Ascending aorta (tissue), 2 donors: Measurements from ENCODE around the gene MAEA. TPM values are rescaled to one million over a fixed set of nuclear protein-coding genes. Genes with fewer than 3 reads are reported as not detected.
A peak's percentile ranks its signal among the peaks of the same experiment; 100 is the strongest.

ENCODE experiments used
- DNase-seq, 2 donors: peaks; one replicate each; pipeline ENCODE4 v3.0.0-alpha.2; 2019; ENCODE audit warnings: low spot score in 2 of 2
- H3K27ac ChIP-seq, 2 donors: fragments of 200-600 bp; sonication (generic); one replicate each; pipeline ENCODE4 v1.5.1; 2016 to 2017; ENCODE audit warnings: mild to moderate bottlenecking in 1 of 2
- H3K27me3 ChIP-seq: fragments of 200-600 bp; sonication (generic); one replicate; pipeline ENCODE4 v1.5.1; 2017
- H3K36me3 ChIP-seq, 2 donors: fragments of 200-600 bp; sonication (generic); one replicate each; pipeline ENCODE4 v1.5.1; 2016
- H3K4me1 ChIP-seq, 2 donors: fragments of 200-600 bp; sonication (generic); one replicate each; pipeline ENCODE4 v1.5.1; 2016 to 2017; ENCODE audit warnings: mild to moderate bottlenecking in 1 of 2
- H3K4me3 ChIP-seq, 2 donors: fragments of 200-600 bp; sonication (generic); one replicate each; pipeline ENCODE4 v1.5.1; 2016 to 2017; ENCODE audit warnings: mild to moderate bottlenecking in 1 of 2
- H3K9me3 ChIP-seq, 2 donors: fragments of 200-600 bp; sonication (generic); one replicate each; pipeline ENCODE4 v1.5.1; 2016
- CTCF ChIP-seq, 3 experiments: fragments of 200-600 bp in 2 of 3; fragments of 450-650 bp in 1 of 3; sonication (generic) in 2 of 3; IDR thresholded peaks; one replicate each; pipeline ENCODE4 v1.5.1; 2016 to 2019; ENCODE audit warnings: antibody characterized with exemption in 3 of 3, mild to moderate bottlenecking in 1 of 3, moderate library complexity in 1 of 3
- intact Hi-C: fragments of 100-400 bp; cut with DNase I; formaldehyde crosslinking; loops from one replicate; pipeline ENCODE4 v1.15.1; 2023
- total RNA-seq: library from RNA; depleted of rRNA; stranded (reverse); fragments of >200 nt; gene quantifications from one replicate; pipeline ENCODE4 v1.1.0, GENCODE V29; 2016

MAEA gene
- total RNA-seq, 1 donor from 2014 or later, result 56.3 TPM

GRCh38 chr4:1295405-1296055 is 5.8 kb downstream of the MAEA start:
- intact Hi-C loops, result no loop called here
- peak overlapping the region in 1 of 2 donors; percentile 21 for H3K4me3 ChIP-seq
- peaks cover 13 to 34% of the 10 kb centered on the region in 2 donors for H3K4me1 ChIP-seq
- no peaks in the 10 kb centered on the region for H3K9me3 ChIP-seq
- no peak for DNase-seq
- H3K27me3 ChIP-seq, result no peaks in the 10 kb centered on the region
- H3K27ac ChIP-seq, result peak overlapping the region in 1 of 2 donors; percentile 18
- H3K36me3 ChIP-seq, result peaks cover 22 to 31% of the 10 kb centered on the region in 2 donors
- no peak for TF ChIP-seq CTCF (IDR thresholded peaks at IDR 0.05)

- DNase-seq, result no peak
- no peak for TF ChIP-seq CTCF (IDR thresholded peaks at IDR 0.05)
- Histone ChIP-seq H3K9me3 (no peaks in the 10 kb centered on the region), H3K4me1 (peaks cover 4 to 24% of the 10 kb centered on the region in 2 donors), H3K4me3 (no peak overlapping the region), H3K27ac (no peak overlapping the region), H3K36me3 (peaks cover 22 to 41% of the 10 kb centered on the region in 2 donors), H3K27me3 (no peaks in the 10 kb centered on the region)
- intact Hi-C loops, result no loop called here
Measured at GRCh38 chr4:1296324-1297022, 6.8 kb downstream of the MAEA start.

GRCh38 chr4:1297023-1297395 is 7.3 kb downstream of the MAEA start:
- intact Hi-C loops, result no loop called here

GRCh38 chr4:1297456-1298325 is 8.0 kb downstream of the MAEA start:
- Histone ChIP-seq H3K27me3 (no peaks in the 10 kb centered on the region), H3K27ac (no peak overlapping the region), H3K9me3 (no peaks in the 10 kb centered on the region), H3K4me3 (no peak overlapping the region), H3K4me1 (peaks cover 4 to 15% of the 10 kb centered on the region in 2 donors), H3K36me3 (peaks cover 22 to 41% of the 10 kb centered on the region in 2 donors)
- intact Hi-C loops, result no loop called here
- DNase-seq, result no peak
- TF ChIP-seq CTCF (IDR thresholded peaks at IDR 0.05), result no peak

More at GRCh38 chr4:1297023-1297395, 7.3 kb downstream of the MAEA start:
- Histone ChIP-seq H3K27me3 (no peaks in the 10 kb centered on the region), H3K4me1 (peaks cover 4 to 20% of the 10 kb centered on the region in 2 donors), H3K4me3 (no peak overlapping the region), H3K36me3 (peaks cover 22 to 41% of the 10 kb centered on the region in 2 donors), H3K27ac (no peak overlapping the region), H3K9me3 (no peaks in the 10 kb centered on the region)
- no peak for TF ChIP-seq CTCF (IDR thresholded peaks at IDR 0.05)
- DNase-seq, result no peak

GRCh38 chr4:1298461-1298860 is 8.8 kb downstream of the MAEA start:
- intact Hi-C loops, result no loop called here
- H3K27me3 ChIP-seq, result no peaks in the 10 kb centered on the region
- no peak for TF ChIP-seq CTCF (IDR thresholded peaks at IDR 0.05)
- no peaks in the 10 kb centered on the region for H3K9me3 ChIP-seq
- peaks cover 22 to 41% of the 10 kb centered on the region in 2 donors for H3K36me3 ChIP-seq
- no peak overlapping the region for H3K4me3 ChIP-seq
- no peak for DNase-seq
- H3K4me1 ChIP-seq, result peaks cover 4 to 14% of the 10 kb centered on the region in 2 donors
- H3K27ac ChIP-seq, result no peak overlapping the region
